ENCODE measurements around the gene SIGLEC11.

The SIGLEC11 gene

GRCh38 chr19:49977881-49978280 lies 16.9 kb upstream of the SIGLEC11 start:
- Histone ChIP-seq H3K27me3 (replicated peaks) (no peaks in the 10 kb centered on the region), H3K4me3 (ENCODE audit: low read depth, low read length) (no peak overlapping the region), H3K27ac (no peak overlapping the region), H3K36me3 (replicated peaks) (no peaks in the 10 kb centered on the region)
- in situ Hi-C loops (cut with HindIII; ENCODE audit: low pct_ligation_motif_present, low sequenced_read_pairs), result no loop called here
- no peak for DNase-seq
- no peak for TF ChIP-seq CTCF (IDR thresholded peaks at IDR 0.05; ENCODE audit: low read depth, low read length, missing control alignments)

GRCh38 chr19:49977076-49977475 lies 16.1 kb upstream of the SIGLEC11 start:
- in situ Hi-C loops (cut with HindIII; ENCODE audit: low pct_ligation_motif_present, low sequenced_read_pairs), result no loop called here
- H3K27ac ChIP-seq, result no peak overlapping the region
- no peak for DNase-seq
- no peak for TF ChIP-seq CTCF (IDR thresholded peaks at IDR 0.05; ENCODE audit: low read depth, low read length, missing control alignments)
- H3K4me3 ChIP-seq (ENCODE audit: low read depth, low read length), result no peak overlapping the region
- no peaks in the 10 kb centered on the region for H3K27me3 ChIP-seq (replicated peaks)
- no peaks in the 10 kb centered on the region for H3K36me3 ChIP-seq (replicated peaks)

- no peak overlapping the region for H3K27ac ChIP-seq
- no peak for TF ChIP-seq CTCF (IDR thresholded peaks at IDR 0.05; ENCODE audit: low read depth, low read length, missing control alignments)
- H3K27me3 ChIP-seq (replicated peaks), result no peaks in the 10 kb centered on the region
- no peak overlapping the region for H3K4me3 ChIP-seq (ENCODE audit: low read depth, low read length)
- no peaks in the 10 kb centered on the region for H3K36me3 ChIP-seq (replicated peaks)
- DNase-seq, result no peak
- in situ Hi-C loops (cut with HindIII; ENCODE audit: low pct_ligation_motif_present, low sequenced_read_pairs), result no loop called here
Measured at GRCh38 chr19:49976496-49976895, 15.5 kb upstream of the SIGLEC11 start.

DNA sequence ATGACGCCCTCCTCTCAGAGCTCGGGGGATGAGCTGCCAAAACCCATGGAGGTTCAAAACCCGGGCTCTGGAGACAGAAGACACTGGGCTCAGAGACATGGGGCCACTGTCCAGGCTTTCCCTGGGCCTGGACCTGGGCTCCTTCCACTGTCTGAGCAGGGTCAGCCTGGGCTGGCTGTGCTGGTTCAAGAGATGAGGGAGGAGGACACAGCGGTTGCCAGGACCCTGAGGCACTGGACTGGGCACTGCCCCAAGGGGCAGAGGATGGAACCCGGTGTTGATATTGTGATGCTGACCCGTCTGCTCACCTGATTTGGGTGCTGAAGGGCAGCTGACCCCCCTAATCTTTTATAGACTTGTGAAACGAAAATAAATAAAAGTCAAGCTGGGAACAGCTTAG lies 14.1 kb upstream of the SIGLEC11 start:
- Histone ChIP-seq H3K27me3 (replicated peaks) (no peaks in the 10 kb centered on the region), H3K4me3 (ENCODE audit: low read depth, low read length) (no peak overlapping the region), H3K36me3 (replicated peaks) (no peaks in the 10 kb centered on the region), H3K27ac (no peak overlapping the region)
- in situ Hi-C loops (cut with HindIII; ENCODE audit: low pct_ligation_motif_present, low sequenced_read_pairs), result no loop called here
- no peak for DNase-seq
- no peak for TF ChIP-seq CTCF (IDR thresholded peaks at IDR 0.05; ENCODE audit: low read depth, low read length, missing control alignments)

- TF ChIP-seq CTCF (IDR thresholded peaks at IDR 0.05; ENCODE audit: low read depth, low read length, missing control alignments), result no peak
- no peak overlapping the region for H3K27ac ChIP-seq
- no peaks in the 10 kb centered on the region for H3K36me3 ChIP-seq (replicated peaks)
- H3K27me3 ChIP-seq (replicated peaks), result no peaks in the 10 kb centered on the region
- no peak for DNase-seq
- in situ Hi-C loops (cut with HindIII; ENCODE audit: low pct_ligation_motif_present, low sequenced_read_pairs), result no loop called here
- no peak overlapping the region for H3K4me3 ChIP-seq (ENCODE audit: low read depth, low read length)
Measured at GRCh38 chr19:49973987-49974386, 13.0 kb upstream of the SIGLEC11 start.

DNA sequence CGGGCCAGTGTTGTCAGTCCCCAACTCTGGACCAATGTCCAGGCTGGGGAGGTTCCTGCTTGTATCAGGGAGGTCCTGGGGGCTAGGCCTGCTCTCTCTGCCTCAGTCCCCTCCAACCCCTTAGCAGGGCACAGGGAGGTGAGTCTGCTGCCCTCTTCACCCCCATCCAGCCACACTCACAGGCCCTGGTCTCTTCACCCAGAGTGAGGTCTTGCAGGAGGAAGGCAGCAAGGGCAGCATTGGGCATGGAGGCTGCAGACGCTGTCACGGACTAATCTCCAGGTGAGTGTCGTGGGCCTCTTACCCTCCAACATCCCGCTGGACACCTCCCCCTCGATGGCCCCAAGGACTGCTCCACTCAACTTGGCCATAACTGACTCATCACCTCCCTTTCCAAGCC lies 11.9 kb upstream of the SIGLEC11 start:
- DNase-seq, result no peak
- H3K36me3 ChIP-seq (replicated peaks), result no peaks in the 10 kb centered on the region
- TF ChIP-seq CTCF (IDR thresholded peaks at IDR 0.05; ENCODE audit: low read depth, low read length, missing control alignments), result no peak
- no peak overlapping the region for H3K27ac ChIP-seq
- no peak overlapping the region for H3K4me3 ChIP-seq (ENCODE audit: low read depth, low read length)
- H3K27me3 ChIP-seq (replicated peaks), result no peaks in the 10 kb centered on the region
- in situ Hi-C loops (cut with HindIII; ENCODE audit: low pct_ligation_motif_present, low sequenced_read_pairs), result no loop called here
